HG03575 (cell line): Measurements from ENCODE around the gene ERICH6.
"Not testable (repeated sequence)": the region's sequence is repeated elsewhere in the genome, so short reads cannot be mapped to it uniquely, and the experiment has no call there.

Experiments used
- ATAC-seq: cut with Tn5 transposase; IDR thresholded peaks from one replicate; pipeline ENCODE4 v1.9.1; 2021; ENCODE audit not compliant: unreplicated experiment, insufficient number of reproducible peaks, low FRiP score; ENCODE audit errors: extremely low read depth

ERICH6 gene

DNA sequence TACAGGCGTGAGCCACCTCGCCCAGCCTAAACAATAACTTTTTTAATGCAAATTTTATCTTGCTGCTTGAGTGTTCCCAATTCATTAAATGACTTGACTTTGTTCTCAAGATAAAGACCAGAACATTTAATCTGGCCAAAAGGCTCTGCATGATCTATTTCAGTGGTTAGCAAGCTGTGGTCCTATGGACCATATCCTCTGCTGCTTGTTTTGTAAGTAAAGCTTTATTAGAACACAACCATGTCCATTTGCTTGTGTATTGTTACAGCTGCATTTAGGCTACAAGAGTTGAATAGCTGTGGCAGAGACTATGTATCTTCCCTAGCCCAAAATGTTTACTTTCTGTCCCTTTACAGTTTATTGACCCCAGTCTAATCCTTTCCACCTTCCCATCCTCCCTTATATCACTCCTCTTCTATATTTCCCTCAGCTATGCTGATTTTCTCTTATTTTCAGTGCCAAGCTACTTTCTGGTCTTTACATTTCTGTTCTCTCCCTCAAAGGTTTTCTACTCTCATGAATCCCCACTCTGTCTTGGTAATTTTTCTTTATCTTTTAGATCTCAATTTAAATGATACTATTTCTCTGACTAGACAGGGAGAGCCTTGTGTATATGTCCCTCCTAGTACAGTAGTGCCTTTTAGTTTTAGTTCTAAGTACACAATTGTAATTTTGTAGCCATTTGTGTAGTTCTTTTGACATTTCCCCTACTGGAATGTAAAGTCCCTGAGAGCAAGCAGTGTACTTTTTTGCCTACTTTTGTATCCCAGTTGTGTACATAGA lies 77.4 kb downstream of the ERICH6 start:
- ATAC-seq = no peak

GRCh38 chr3:150623945-150624344 lies 79.8 kb downstream of the ERICH6 start:
- ATAC-seq = no peak

GRCh38 chr3:150622955-150623354 lies 80.8 kb downstream of the ERICH6 start:
- not testable (repeated sequence) for ATAC-seq

- ATAC-seq = no peak
Measured at GRCh38 chr3:150620002-150620689, 83.6 kb downstream of the ERICH6 start.

- no peak for ATAC-seq
Measured at GRCh38 chr3:150613709-150614480, 89.8 kb downstream of the ERICH6 start.

- no peak for ATAC-seq
Measured at GRCh38 chr3:150613034-150613433, 90.7 kb downstream of the ERICH6 start.

DNA sequence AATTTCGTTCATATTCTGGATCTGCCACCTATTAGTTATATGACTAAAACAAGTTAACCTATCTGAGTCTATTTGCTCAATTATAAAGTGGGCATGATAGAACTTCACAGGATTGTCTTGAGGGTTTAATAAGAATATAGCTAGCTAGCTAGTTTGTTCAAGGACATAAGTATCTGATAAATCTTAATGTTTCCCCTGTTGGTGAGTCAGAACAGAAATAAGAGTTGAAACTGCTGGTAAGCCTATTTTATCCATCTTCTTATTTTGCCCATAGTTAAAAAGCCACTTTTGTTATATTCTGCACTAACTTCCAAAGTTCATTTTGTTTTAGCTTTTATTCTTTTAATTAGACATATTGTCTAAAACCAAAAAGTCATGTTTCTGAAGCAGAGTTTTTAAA lies 91.2 kb downstream of the ERICH6 start:
- ATAC-seq = no peak

GRCh38 chr3:150611666-150612065 lies 92.1 kb downstream of the ERICH6 start:
- no peak for ATAC-seq

DNA sequence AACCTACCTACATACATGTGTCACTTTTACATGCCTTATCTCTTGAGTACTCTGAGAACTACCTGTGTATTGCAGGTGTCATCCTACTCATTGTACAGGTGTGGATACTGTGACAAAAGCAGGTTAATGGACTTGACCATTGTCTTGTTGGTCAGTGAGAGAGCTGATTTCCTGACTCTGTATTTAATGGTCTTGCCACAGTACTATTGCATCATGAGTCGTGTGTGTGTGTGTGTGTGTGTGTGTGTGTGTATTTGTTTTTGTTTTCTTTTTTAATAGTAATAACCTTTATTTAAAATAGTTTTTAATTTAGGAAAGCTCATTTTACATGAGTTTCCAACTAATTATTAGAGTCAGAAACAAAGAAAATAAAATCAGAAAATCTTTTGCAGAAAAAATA lies 92.9 kb downstream of the ERICH6 start:
- ATAC-seq = no peak

GRCh38 chr3:150609988-150610387 lies 93.7 kb downstream of the ERICH6 start:
- no peak for ATAC-seq
